Small intestine (tissue), 7 donors: ENCODE results near the gene PREX1. TPM values are rescaled to one million over a fixed set of nuclear protein-coding genes. Genes with fewer than 3 reads are reported as not detected.
A peak's percentile ranks its signal among the peaks of the same experiment; 100 is the strongest.

Experiments
- DNase-seq, 2 donors: peaks; one replicate each; pipeline versions ENCODE4 v3.0.0 to v3.0.0-alpha.2; 2013
- FAIRE-seq: peaks from 2 replicates; lab custom pipeline; 2012; peaks lifted over from hg19 to GRCh38; lab: Jason Lieb, UNC
- H3K27ac ChIP-seq, 3 donors: one replicate each; pipeline ENCODE4 v1.5.1; 2013; ENCODE audit warnings: low read length in 2 of 3, mild to moderate bottlenecking in 2 of 3, control low read depth in 1 of 3, inconsistent platforms in 1 of 3, low read depth in 1 of 3, moderate library complexity in 1 of 3
- H3K27me3 ChIP-seq, 3 donors: one replicate each; pipeline ENCODE4 v1.6.1; 2013; ENCODE audit warnings: low read length in 3 of 3, inconsistent platforms in 1 of 3; ENCODE audit not compliant: control insufficient read depth in 3 of 3, insufficient read depth in 3 of 3
- H3K36me3 ChIP-seq, 3 donors: one replicate each; pipeline ENCODE4 v1.6.1; 2013; ENCODE audit warnings: low read length in 3 of 3, inconsistent platforms in 1 of 3, low read depth in 1 of 3, mild to moderate bottlenecking in 1 of 3, moderate library complexity in 1 of 3; ENCODE audit not compliant: control insufficient read depth in 3 of 3, insufficient read depth in 2 of 3
- H3K4me1 ChIP-seq, 3 donors: one replicate each; pipeline ENCODE4 v1.6.1; 2013; ENCODE audit warnings: low read length in 2 of 3, inconsistent platforms in 1 of 3, low read depth in 1 of 3, mild to moderate bottlenecking in 1 of 3, moderate library complexity in 1 of 3; ENCODE audit not compliant: control insufficient read depth in 3 of 3, insufficient read depth in 2 of 3
- H3K4me3 ChIP-seq, 3 donors: one replicate each; pipeline ENCODE4 v1.5.1; 2013; ENCODE audit warnings: low read length in 3 of 3, control low read depth in 1 of 3, inconsistent platforms in 1 of 3, low read depth in 1 of 3, mild to moderate bottlenecking in 1 of 3, moderate library complexity in 1 of 3
- H3K9me3 ChIP-seq, 2 donors: one replicate each; pipeline ENCODE4 v1.6.1; 2013; ENCODE audit warnings: low read depth in 1 of 2, low read length in 1 of 2; ENCODE audit not compliant: control insufficient read depth in 2 of 2, insufficient read depth in 1 of 2
- WGBS, 3 donors: extraction: QIAGEN DNeasy Blood & Tissue Kit; methylation state at CpG; one replicate each; pipeline ENCODE4 v1.1.7; 2013; 5-methylcytosine and 5-hydroxymethylcytosine counted together
- polyA plus RNA-seq, 4 donors: library from polyadenylated mRNA; stranded (reverse) in 3 of 4; unstranded in 1 of 4; fragments of 200-250 nt in 3 of 4; fragments of 120-200 nt in 1 of 4; gene quantifications; one replicate each; pipeline versions ENCODE4 v1.2.1 to v1.2.3, GENCODE V29; 2013
- donor health status: healthy with polysubstance abuse.
- donor health status: control.
- donor health status: control.
- donor health status: Bipolar disorder and iron deficiency.
- donor health status: healthy.

Gene PREX1
- polyA plus RNA-seq, 4 donors = 1.8 to 9.9 (median 8.0) TPM

GRCh38 chr20:48661575-48662455, 166.0 kb downstream of the PREX1 start:
- DNase-seq (no peak), FAIRE-seq (no peak)
- no peak overlapping the region for H3K4me3 ChIP-seq
- H3K27ac ChIP-seq = no peak overlapping the region
- peaks cover 0 to 3% of the 10 kb centered on the region in 2 donors for H3K9me3 ChIP-seq
- 76 to 86% (median 84%) methylated on average over 14 of the region's 14 CpGs for WGBS, 3 donors
- no peaks in the 10 kb centered on the region for H3K27me3 ChIP-seq
- H3K4me1 ChIP-seq = peaks cover 0 to 7% (median 0%) of the 10 kb centered on the region in 3 donors
- peaks cover 0 to 31% (median 3%) of the 10 kb centered on the region in 3 donors for H3K36me3 ChIP-seq

GRCh38 chr20:48660788-48661187, 167.0 kb downstream of the PREX1 start:
- no peak for DNase-seq
- Histone ChIP-seq H3K27me3 (no peaks in the 10 kb centered on the region), H3K4me3 (no peak overlapping the region), H3K4me1 (peaks cover 0 to 14% (median 0%) of the 10 kb centered on the region in 3 donors), H3K36me3 (peaks cover 0 to 32% (median 3%) of the 10 kb centered on the region in 3 donors), H3K9me3 (peaks cover 0 to 3% of the 10 kb centered on the region in 2 donors), H3K27ac (no peak overlapping the region)
- FAIRE-seq = no peak
- 94 to 97% (median 94%) methylated on average over 9 of the region's 9 CpGs for WGBS, 3 donors

GRCh38 chr20:48659858-48660257, 167.9 kb downstream of the PREX1 start:
- no peak overlapping the region for H3K4me3 ChIP-seq
- 80 to 82% (median 81%) methylated on average over 8 of the region's 8 CpGs for WGBS, 3 donors
- H3K27ac ChIP-seq = no peak overlapping the region
- H3K4me1 ChIP-seq = peaks cover 0 to 14% (median 0%) of the 10 kb centered on the region in 3 donors
- H3K9me3 ChIP-seq = peaks cover 0 to 3% of the 10 kb centered on the region in 2 donors
- peaks cover 0 to 27% (median 3%) of the 10 kb centered on the region in 3 donors for H3K36me3 ChIP-seq
- H3K27me3 ChIP-seq = no peaks in the 10 kb centered on the region
- no peak for FAIRE-seq
- DNase-seq = no peak

- FAIRE-seq (no peak), DNase-seq (no peak)
- no peak overlapping the region for H3K4me3 ChIP-seq
- peaks cover 0 to 33% (median 0%) of the 10 kb centered on the region in 3 donors for H3K36me3 ChIP-seq
- 82 to 86% (median 84%) methylated on average over 8 of the region's 8 CpGs for WGBS, 3 donors
- peaks cover 0 to 3% of the 10 kb centered on the region in 2 donors for H3K9me3 ChIP-seq
- no peak overlapping the region for H3K27ac ChIP-seq
- no peaks in the 10 kb centered on the region for H3K27me3 ChIP-seq
- H3K4me1 ChIP-seq = peaks cover 0 to 14% (median 0%) of the 10 kb centered on the region in 3 donors
Observed at GRCh38 chr20:48658505-48658904, 169.3 kb downstream of the PREX1 start.

- WGBS, 3 donors = 79 to 91% (median 88%) methylated on average over 8 to 9 of the region's 9 CpGs
- Histone ChIP-seq H3K4me3 (no peak overlapping the region), H3K36me3 (peaks cover 0 to 35% (median 0%) of the 10 kb centered on the region in 3 donors), H3K27ac (no peak overlapping the region), H3K9me3 (peaks cover 0 to 3% of the 10 kb centered on the region in 2 donors), H3K27me3 (no peaks in the 10 kb centered on the region), H3K4me1 (peaks cover 0 to 14% (median 0%) of the 10 kb centered on the region in 3 donors)
- FAIRE-seq = no peak
- no peak for DNase-seq
Observed at GRCh38 chr20:48658198-48658476, 169.7 kb downstream of the PREX1 start.

- H3K27ac ChIP-seq = no peak overlapping the region
- peaks cover 0 to 3% of the 10 kb centered on the region in 2 donors for H3K9me3 ChIP-seq
- FAIRE-seq (no peak), DNase-seq (peak; percentile 87 to 89)
- H3K4me3 ChIP-seq = no peak overlapping the region
- H3K4me1 ChIP-seq = peaks cover 0 to 14% (median 0%) of the 10 kb centered on the region in 3 donors
- 55 to 66% (median 60%) methylated on average over 20 to 21 of the region's 21 CpGs for whole genome bisulfite sequencing, 3 donors
- no peaks in the 10 kb centered on the region for H3K27me3 ChIP-seq
- H3K36me3 ChIP-seq = peaks cover 0 to 37% (median 0%) of the 10 kb centered on the region in 3 donors
Observed at GRCh38 chr20:48657426-48658197, 170.2 kb downstream of the PREX1 start.

- H3K27me3 ChIP-seq = no peaks in the 10 kb centered on the region
- no peak for DNase-seq
- H3K36me3 ChIP-seq = peaks cover 0 to 42% (median under 1%) of the 10 kb centered on the region in 3 donors
- H3K4me1 ChIP-seq = peaks cover 0 to 14% (median 0%) of the 10 kb centered on the region in 3 donors
- FAIRE-seq = no peak
- no peak overlapping the region for H3K27ac ChIP-seq
- 62 to 85% (median 72%) methylated on average over 15 of the region's 15 CpGs for WGBS, 3 donors
- peaks cover 0 to 3% of the 10 kb centered on the region in 2 donors for H3K9me3 ChIP-seq
- no peak overlapping the region for H3K4me3 ChIP-seq
Observed at GRCh38 chr20:48656661-48657211, 171.1 kb downstream of the PREX1 start.

GRCh38 chr20:48656137-48656536, 171.7 kb downstream of the PREX1 start:
- Histone ChIP-seq H3K4me3 (no peak overlapping the region), H3K27me3 (no peaks in the 10 kb centered on the region), H3K36me3 (peaks cover 0 to 47% (median 2%) of the 10 kb centered on the region in 3 donors), H3K9me3 (peaks cover 0 to 3% of the 10 kb centered on the region in 2 donors), H3K4me1 (peaks cover 0 to 14% (median 0%) of the 10 kb centered on the region in 3 donors), H3K27ac (no peak overlapping the region)
- 29 to 62% (median 47%) methylated on average over 8 of the region's 8 CpGs for WGBS, 3 donors
- FAIRE-seq = no peak
- peak; percentile 14 to 73 for DNase-seq
